Kidney (tissue), 14 donors: Measurements from ENCODE around the gene GALNT7. TPM values are rescaled to one million over a fixed set of nuclear protein-coding genes. Genes with fewer than 3 reads are reported as not detected.

Source experiments
- DNase-seq, 5 donors: peaks; one replicate each; pipeline ENCODE4 v3.0.0-alpha.2; 2013 to 2020
- FAIRE-seq: peaks from 2 replicates; lab custom pipeline; 2012; peaks lifted over from hg19 to GRCh38; lab: Jason Lieb, UNC
- H3K27ac ChIP-seq, 2 donors: one replicate each; pipeline ENCODE4 v1.7.0; 2013; ENCODE audit warnings: low read depth in 2 of 2, low read length in 2 of 2, inconsistent platforms in 1 of 2
- H3K27me3 ChIP-seq: one replicate; pipeline ENCODE4 v1.7.1; 2013; ENCODE audit warnings: low read length, inconsistent platforms; ENCODE audit not compliant: control insufficient read depth, insufficient read depth
- H3K36me3 ChIP-seq, 3 donors: one replicate each; pipeline versions ENCODE4 v1.7.0 to v1.7.1; 2013; ENCODE audit warnings: low read length in 3 of 3, control low read depth in 1 of 3, inconsistent platforms in 1 of 3; ENCODE audit not compliant: insufficient read depth in 3 of 3, control insufficient read depth in 2 of 3
- H3K4me1 ChIP-seq, 3 donors: one replicate each; pipeline versions ENCODE4 v1.7.0 to v1.7.1; 2013; ENCODE audit warnings: low read length in 3 of 3, inconsistent platforms in 1 of 3, low read depth in 1 of 3; ENCODE audit not compliant: control insufficient read depth in 2 of 3, insufficient read depth in 2 of 3
- H3K4me3 ChIP-seq, 3 donors: one replicate each; pipeline versions ENCODE4 v1.7.0 to v1.8.1; 2013; ENCODE audit warnings: low read length in 3 of 3, control low read depth in 1 of 3, inconsistent platforms in 1 of 3
- H3K9ac ChIP-seq, 3 donors: one replicate each; pipeline versions ENCODE4 v1.7.0 to v1.7.1; 2013; ENCODE audit warnings: low read length in 3 of 3, control low read depth in 1 of 3, inconsistent platforms in 1 of 3
- H3K9me3 ChIP-seq, 3 donors: one replicate each; pipeline versions ENCODE4 v1.7.0 to v1.7.1; 2013; ENCODE audit warnings: low read length in 3 of 3, control low read depth in 1 of 3, inconsistent platforms in 1 of 3; ENCODE audit not compliant: control insufficient read depth in 2 of 3, insufficient read depth in 1 of 3
- intact Hi-C: fragments of 100-400 bp; cut with DNase I; formaldehyde crosslinking; loops from one replicate; pipeline ENCODE4 v1.11.1; 2022
- polyA plus RNA-seq: library from polyadenylated mRNA; stranded (reverse); fragments of 350-450 nt; fragmentation: Illumina TruSeq; extraction: RNeasy Lipid Tissue Mini Kit (QIAGEN cat#74804); gene quantifications from one replicate; pipeline ENCODE4 v1.2.3, GENCODE V29; 2014; ENCODE audit warnings: low read depth, low replicate concordance; ENCODE audit not compliant: insufficient read depth
- total RNA-seq: library from RNA; stranded (reverse); fragmentation: NEBNext Ultra II Directional; extraction: Animal tissue kit (Norgen Biotek cat#: 25700); gene quantifications from one replicate; pipeline ENCODE4 v1.2.1, GENCODE V29; 2021
- TF ChIP-seq, protein P1 (sequence below): IDR thresholded peaks from 3 replicates; pipeline ENCODE4 v1.5.1; 2012; ENCODE audit warnings: mild to moderate bottlenecking, moderate library complexity, borderline replicate concordance; ENCODE audit not compliant: insufficient read depth; ENCODE audit errors: extremely low read depth
- donor health status: control.
- donor health status: control.
- donor health status: control.
- donor health status: control.
- donor health status: control.
- donor health status: DM: yes; HTN: yes; CAD: no.
- donor health status: Normal renal cell carcinoma (clear cell type).

The GALNT7 gene
- total and polyA plus RNA-seq, 2 donors from 2014 or later, result 3.8 to 25.6 TPM

- H3K27ac ChIP-seq, result no peak overlapping the region
- TF ChIP-seq, protein P1, sequence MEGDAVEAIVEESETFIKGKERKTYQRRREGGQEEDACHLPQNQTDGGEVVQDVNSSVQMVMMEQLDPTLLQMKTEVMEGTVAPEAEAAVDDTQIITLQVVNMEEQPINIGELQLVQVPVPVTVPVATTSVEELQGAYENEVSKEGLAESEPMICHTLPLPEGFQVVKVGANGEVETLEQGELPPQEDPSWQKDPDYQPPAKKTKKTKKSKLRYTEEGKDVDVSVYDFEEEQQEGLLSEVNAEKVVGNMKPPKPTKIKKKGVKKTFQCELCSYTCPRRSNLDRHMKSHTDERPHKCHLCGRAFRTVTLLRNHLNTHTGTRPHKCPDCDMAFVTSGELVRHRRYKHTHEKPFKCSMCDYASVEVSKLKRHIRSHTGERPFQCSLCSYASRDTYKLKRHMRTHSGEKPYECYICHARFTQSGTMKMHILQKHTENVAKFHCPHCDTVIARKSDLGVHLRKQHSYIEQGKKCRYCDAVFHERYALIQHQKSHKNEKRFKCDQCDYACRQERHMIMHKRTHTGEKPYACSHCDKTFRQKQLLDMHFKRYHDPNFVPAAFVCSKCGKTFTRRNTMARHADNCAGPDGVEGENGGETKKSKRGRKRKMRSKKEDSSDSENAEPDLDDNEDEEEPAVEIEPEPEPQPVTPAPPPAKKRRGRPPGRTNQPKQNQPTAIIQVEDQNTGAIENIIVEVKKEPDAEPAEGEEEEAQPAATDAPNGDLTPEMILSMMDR, result no peak
- FAIRE-seq (no peak), DNase-seq (no peak)
- intact Hi-C loops, result no loop called here
- no peaks in the 10 kb centered on the region for H3K4me1 ChIP-seq
- H3K27me3 ChIP-seq, result no peaks in the 10 kb centered on the region
- no peak overlapping the region for H3K9ac ChIP-seq
- H3K4me3 ChIP-seq, result no peak overlapping the region
- H3K36me3 ChIP-seq, result no peaks in the 10 kb centered on the region
- no peaks in the 10 kb centered on the region for H3K9me3 ChIP-seq
Measured at GRCh38 chr4:173237762-173238161, 69.2 kb downstream of the GALNT7 start.

GRCh38 chr4:173240696-173241095 is 72.1 kb downstream of the GALNT7 start:
- H3K4me1 ChIP-seq, result no peaks in the 10 kb centered on the region
- no peak for FAIRE-seq
- no peak overlapping the region for H3K9ac ChIP-seq
- H3K36me3 ChIP-seq, result no peaks in the 10 kb centered on the region
- no peaks in the 10 kb centered on the region for H3K9me3 ChIP-seq
- DNase-seq, result no peak
- H3K27me3 ChIP-seq, result no peaks in the 10 kb centered on the region
- TF ChIP-seq, protein P1, result no peak
- H3K4me3 ChIP-seq, result no peak overlapping the region
- H3K27ac ChIP-seq, result no peak overlapping the region
- intact Hi-C loops, result no loop called here

- no peaks in the 10 kb centered on the region for H3K4me1 ChIP-seq
- FAIRE-seq, result no peak
- intact Hi-C loops, result no loop called here
- H3K9ac ChIP-seq, result no peak overlapping the region
- H3K4me3 ChIP-seq, result no peak overlapping the region
- H3K27ac ChIP-seq, result no peak overlapping the region
- TF ChIP-seq, protein P1, result no peak
- no peak for DNase-seq
- no peaks in the 10 kb centered on the region for H3K9me3 ChIP-seq
- H3K27me3 ChIP-seq, result no peaks in the 10 kb centered on the region
- no peaks in the 10 kb centered on the region for H3K36me3 ChIP-seq
Measured at GRCh38 chr4:173242466-173243250, 74.0 kb downstream of the GALNT7 start.

- H3K4me3 ChIP-seq, result no peak overlapping the region
- FAIRE-seq, result no peak
- intact Hi-C loops, result no loop called here
Measured at GRCh38 chr4:173243321-173243720, 74.7 kb downstream of the GALNT7 start.

More at GRCh38 chr4:173243321-173243720, 74.7 kb downstream of the GALNT7 start:
- Histone ChIP-seq H3K27ac (no peak overlapping the region), H3K27me3 (no peaks in the 10 kb centered on the region), H3K9ac (no peak overlapping the region), H3K36me3 (no peaks in the 10 kb centered on the region), H3K4me1 (no peaks in the 10 kb centered on the region), H3K9me3 (no peaks in the 10 kb centered on the region)
- TF ChIP-seq, protein P1, result no peak
- DNase-seq, result no peak
